Activated CD4-positive, alpha-beta T cell treated with anti-CD3 and anti-CD28 coated beads, Interleukin-2, amount 50 U/mL, for 1 hour (primary cell): ENCODE measurements around the gene LRRC51.
"Not testable (repeated sequence)": the region's sequence is repeated elsewhere in the genome, so short reads cannot be mapped to it uniquely, and the experiment has no call there.

ENCODE experiments used
- DNase-seq: peaks from one replicate; pipeline ENCODE4 v3.0.0-alpha.2; 2020

The LRRC51 gene

DNA sequence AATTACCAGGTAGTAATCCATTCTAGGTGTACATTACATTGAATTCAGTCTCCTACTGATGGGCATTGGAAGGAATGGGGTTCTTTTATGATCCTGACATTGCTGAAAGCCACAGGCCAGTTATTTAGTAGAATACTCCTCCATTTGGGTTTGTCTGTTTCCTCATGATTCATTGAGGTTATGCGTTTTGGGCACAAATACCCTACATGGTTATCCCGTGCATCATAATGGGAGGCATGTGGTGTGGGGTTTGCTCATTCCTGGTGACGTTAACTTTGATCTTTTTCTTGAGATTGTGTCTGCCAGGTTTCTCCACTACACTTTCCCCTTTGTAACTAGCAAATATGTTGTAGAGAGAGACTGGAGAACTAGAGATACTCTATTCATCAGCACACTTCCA, 60.4 kb downstream of the LRRC51 start:
- no peak for DNase-seq

DNA sequence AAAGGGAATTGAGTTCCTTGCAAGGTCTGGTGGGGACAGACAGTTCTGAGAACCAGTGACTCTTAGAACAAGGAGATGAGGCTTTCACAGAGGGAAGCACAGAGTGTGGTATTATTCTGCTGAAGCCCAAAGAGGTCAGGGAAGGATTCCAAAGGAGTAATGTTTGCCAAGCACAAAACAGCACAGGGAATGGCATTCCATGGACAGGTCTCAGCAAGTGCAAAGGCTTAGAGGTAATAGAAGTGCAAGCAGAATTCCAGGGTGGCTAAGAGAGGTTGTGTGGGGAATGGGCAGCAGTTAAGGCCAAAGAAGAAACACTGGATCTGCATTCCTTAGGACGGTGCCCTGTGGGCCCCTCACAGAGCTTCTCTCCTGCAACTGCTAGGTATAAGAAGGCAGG, 61.4 kb downstream of the LRRC51 start:
- not testable (repeated sequence) for DNase-seq

DNA sequence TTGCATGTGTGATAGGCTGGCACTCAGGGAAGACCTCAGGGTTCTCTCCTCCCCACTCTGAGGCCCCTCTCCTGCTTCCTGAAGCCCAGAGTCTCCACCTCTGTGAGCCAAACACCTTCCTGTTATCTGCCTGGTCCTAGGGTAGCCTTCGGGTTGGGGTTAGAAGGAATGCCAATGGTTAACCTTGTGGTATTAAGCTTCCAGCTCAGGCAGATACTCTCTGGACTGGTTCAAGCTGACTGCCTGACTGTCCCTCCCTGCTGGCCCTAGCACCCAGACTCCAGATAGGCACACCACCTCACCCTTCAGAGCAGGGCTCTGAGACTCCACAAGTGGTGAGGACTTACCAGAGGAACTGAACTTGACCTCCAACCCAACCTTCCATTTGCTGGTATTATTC, 61.9 kb downstream of the LRRC51 start:
- DNase-seq, result not testable (repeated sequence)

DNA sequence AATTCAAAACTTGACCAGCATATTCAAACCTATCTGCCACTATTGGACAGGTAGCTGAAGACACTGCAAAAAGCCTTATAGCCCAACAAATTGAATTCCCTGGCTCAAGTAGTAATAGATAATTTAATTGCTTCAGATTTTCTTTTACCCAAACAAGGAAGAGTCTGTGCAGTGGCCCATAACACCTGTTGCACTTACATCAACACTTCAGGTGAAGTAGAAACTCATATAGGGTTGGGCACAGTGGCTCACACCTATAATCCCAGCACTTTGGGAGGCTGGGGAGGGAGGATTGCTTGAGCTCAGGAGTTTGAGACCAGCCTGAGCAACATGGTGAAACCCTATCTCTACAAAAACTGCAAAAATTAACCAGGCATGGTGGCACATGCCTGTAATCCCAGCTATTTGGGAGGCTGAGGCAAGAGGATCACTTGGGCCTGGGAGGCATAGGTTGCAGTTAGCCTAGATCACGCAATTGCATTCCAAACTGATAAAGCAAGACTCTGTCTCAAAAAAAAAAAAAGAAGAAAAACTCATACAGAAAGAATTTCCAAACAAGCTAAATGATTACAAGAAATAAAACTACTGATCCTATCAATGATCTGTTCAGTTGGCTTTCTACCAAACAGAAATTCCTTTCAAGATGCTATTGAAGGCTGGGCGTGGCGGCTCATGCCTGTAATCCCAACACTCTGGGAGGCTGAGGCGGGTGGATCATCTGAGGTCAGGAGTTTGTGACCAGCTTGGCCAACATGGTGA, 64.3 kb downstream of the LRRC51 start:
- no peak for DNase-seq
